CD8-positive, alpha-beta memory T cell (primary cell): ENCODE data around the gene CEP104. TPM values are rescaled to one million over a fixed set of nuclear protein-coding genes. Genes with fewer than 3 reads are reported as not detected.
A peak's percentile ranks its signal among the peaks of the same experiment; 100 is the strongest.

ENCODE experiments used
- CTCF ChIA-PET: fragments of 350-600 bp; sonication (Branson Sonifier 250); formaldehyde crosslinking; loops from one replicate; lab custom pipeline; 2021; ENCODE audit warnings: antibody characterized with exemption; lab: Charles Lee
- POLR2A ChIA-PET: fragments of 350-600 bp; sonication (Branson Sonifier 250); formaldehyde crosslinking; loops from one replicate; lab custom pipeline; 2021; ENCODE audit warnings: antibody characterized with exemption; lab: Charles Lee
- DNase-seq, 5 donors: peaks; one replicate each; pipeline versions ENCODE4 v3.0.0 to v3.0.0-alpha.2; 2020 to 2022; ENCODE audit warnings: mixed read lengths in 1 of 5
- H3K27ac ChIP-seq: one replicate; pipeline ENCODE4 v1.7.0; 2013; ENCODE audit warnings: low read depth, mild to moderate bottlenecking, low read length, moderate library complexity
- H3K27me3 ChIP-seq: 2 replicates; pipeline ENCODE4 v1.7.0; 2013; ENCODE audit warnings: low read length, mild to moderate bottlenecking; ENCODE audit not compliant: insufficient read depth, poor library complexity, severe bottlenecking
- H3K36me3 ChIP-seq: 2 replicates; pipeline ENCODE4 v1.7.0; 2013; ENCODE audit warnings: mild to moderate bottlenecking, low read length, moderate library complexity; ENCODE audit not compliant: insufficient read depth
- H3K4me1 ChIP-seq: 2 replicates; pipeline ENCODE4 v1.7.0; 2013; ENCODE audit warnings: mild to moderate bottlenecking, low read length, moderate library complexity; ENCODE audit not compliant: insufficient read depth
- H3K4me3 ChIP-seq: 2 replicates; pipeline ENCODE4 v1.7.0; 2013; ENCODE audit warnings: mild to moderate bottlenecking, low read length
- H3K9me3 ChIP-seq: 2 replicates; pipeline ENCODE4 v1.7.0; 2013; ENCODE audit warnings: mild to moderate bottlenecking, low read length
- H3K27ac Mint-ChIP-seq, 8 donors: one replicate each; pipeline ENCODE4 v1.8.0; 2020 to 2021; ENCODE audit warnings: mixed read lengths in 8 of 8, mild to moderate bottlenecking in 6 of 8, inconsistent platforms in 3 of 8, moderate library complexity in 3 of 8
- H3K27me3 Mint-ChIP-seq, 2 donors: one replicate each; pipeline ENCODE4 v1.8.0; 2020 to 2021; ENCODE audit warnings: mixed read lengths in 2 of 2, mild to moderate bottlenecking in 1 of 2, moderate library complexity in 1 of 2
- H3K36me3 Mint-ChIP-seq, 3 donors: one replicate each; pipeline ENCODE4 v1.8.0; 2020 to 2021; ENCODE audit warnings: mixed read lengths in 3 of 3, inconsistent platforms in 1 of 3, mild to moderate bottlenecking in 1 of 3
- H3K4me1 Mint-ChIP-seq, 3 donors: one replicate each; pipeline ENCODE4 v1.8.0; 2020 to 2021; ENCODE audit warnings: mixed read lengths in 3 of 3, inconsistent platforms in 1 of 3, mild to moderate bottlenecking in 1 of 3
- H3K4me3 Mint-ChIP-seq, 7 donors: one replicate each; pipeline ENCODE4 v1.8.0; 2020 to 2021; ENCODE audit warnings: mixed read lengths in 7 of 7, mild to moderate bottlenecking in 6 of 7, moderate library complexity in 4 of 7, inconsistent platforms in 2 of 7
- H3K9me3 Mint-ChIP-seq, 5 donors: one replicate each; pipeline ENCODE4 v1.8.0; 2020 to 2022; ENCODE audit warnings: mixed read lengths in 5 of 5, mild to moderate bottlenecking in 3 of 5, moderate library complexity in 2 of 5, inconsistent platforms in 1 of 5
- polyA plus RNA-seq: library from polyadenylated mRNA; unstranded; fragments of 300-500 nt; fragmentation: Illumina TruSeq; gene quantifications from one replicate; pipeline ENCODE4 v1.2.3, GENCODE V29; 2021
- total RNA-seq, 2 experiments: library from RNA; stranded (reverse); gene quantifications; one replicate each; pipeline ENCODE4 v1.2.3, GENCODE V29; 2021

CEP104 gene
- total and polyA plus RNA-seq, 3 experiments from 2014 or later, result 29.4 to 47.0 (median 45.0) TPM

DNA sequence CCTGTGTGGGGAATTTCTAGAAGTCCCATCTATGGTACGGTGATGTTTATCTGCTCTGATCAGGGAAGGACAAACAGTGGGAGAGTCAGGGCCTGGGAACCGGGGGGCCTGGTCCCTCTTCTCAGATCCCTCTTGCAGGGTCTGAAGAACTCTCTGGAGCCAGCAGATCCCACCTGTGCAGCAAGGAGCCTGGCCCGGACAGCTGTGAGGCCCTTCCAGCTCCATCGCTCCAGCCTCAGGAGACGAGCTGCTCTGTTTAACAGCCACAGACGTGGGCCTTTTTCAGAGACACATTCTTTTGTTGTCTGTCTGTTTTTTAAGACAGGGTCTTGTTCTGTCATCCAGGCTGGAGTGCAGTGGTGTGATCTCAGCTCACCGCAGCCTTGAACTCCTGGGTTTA is 28.6 kb upstream of the CEP104 start:
- H3K27ac Mint-ChIP-seq, result peak overlapping the region in 1 of 8 donors; percentile 33
- Histone ChIP-seq H3K27me3 (no peaks in the 10 kb centered on the region), H3K4me3 (no peak overlapping the region), H3K4me1 (peaks cover 4% of the 10 kb centered on the region), H3K9me3 (no peaks in the 10 kb centered on the region), H3K27ac (no peak overlapping the region), H3K36me3 (peaks cover 23% of the 10 kb centered on the region)
- no peaks in the 10 kb centered on the region for H3K27me3 Mint-ChIP-seq
- POLR2A ChIA-PET, result no interaction called here
- peak in 1 of 5 donors; percentile 8 for DNase-seq
- H3K4me3 Mint-ChIP-seq, result no peak overlapping the region
- peaks cover 5 to 71% (median 20%) of the 10 kb centered on the region in 3 donors for H3K36me3 Mint-ChIP-seq
- peaks cover 10 to 38% (median 16%) of the 10 kb centered on the region in 3 donors for H3K4me1 Mint-ChIP-seq
- CTCF ChIA-PET, result no interaction called here
- no peaks in the 10 kb centered on the region for H3K9me3 Mint-ChIP-seq

- no peaks in the 10 kb centered on the region for H3K9me3 ChIP-seq
- no peaks in the 10 kb centered on the region for H3K27me3 Mint-ChIP-seq
- DNase-seq, result peak in 1 of 5 donors; percentile 17
- H3K27me3 ChIP-seq, result no peaks in the 10 kb centered on the region
- H3K9me3 Mint-ChIP-seq, result no peaks in the 10 kb centered on the region
- peaks cover 5 to 69% (median 20%) of the 10 kb centered on the region in 3 donors for H3K36me3 Mint-ChIP-seq
- ChIA-PET CTCF (no interaction called here), POLR2A (no interaction called here)
- H3K4me3 Mint-ChIP-seq, result no peak overlapping the region
- peaks cover 21% of the 10 kb centered on the region for H3K36me3 ChIP-seq
- H3K4me3 ChIP-seq, result no peak overlapping the region
- H3K4me1 ChIP-seq, result no peaks in the 10 kb centered on the region
- H3K27ac ChIP-seq, result no peak overlapping the region
- H3K27ac Mint-ChIP-seq, result peak overlapping the region in 6 of 8 donors; percentile 8 to 82 (median 70)
- H3K4me1 Mint-ChIP-seq, result peaks cover 6 to 32% (median 10%) of the 10 kb centered on the region in 3 donors
These were observed 28.0 kb upstream of the CEP104 start for GRCh38 chr1:3884966-3885365.

- Histone ChIP-seq H3K27me3 (no peaks in the 10 kb centered on the region), H3K4me1 (no peaks in the 10 kb centered on the region), H3K9me3 (no peaks in the 10 kb centered on the region), H3K27ac (no peak overlapping the region), H3K4me3 (no peak overlapping the region), H3K36me3 (peaks cover 32% of the 10 kb centered on the region)
- peak overlapping the region in 5 of 7 donors; percentile 23 to 55 (median 45) for H3K4me3 Mint-ChIP-seq
- H3K27me3 Mint-ChIP-seq, result no peaks in the 10 kb centered on the region
- peak in 2 of 5 donors; percentile 42 to 66 for DNase-seq
- H3K27ac Mint-ChIP-seq, result peak overlapping the region; percentile 61 to 95 (median 86)
- peaks cover 12 to 75% (median 25%) of the 10 kb centered on the region in 3 donors for H3K36me3 Mint-ChIP-seq
- H3K9me3 Mint-ChIP-seq, result no peaks in the 10 kb centered on the region
- POLR2A ChIA-PET, result interaction anchor here (1.0 kb wide), 1 partner anchor 16 kb away, joined by 5 read pairs; no protein-coding TSS in a partner anchor
- H3K4me1 Mint-ChIP-seq, result peaks cover 0 to 23% (median 7%) of the 10 kb centered on the region in 3 donors
- CTCF ChIA-PET, result interaction anchor here (2.0 kb wide), 1 partner anchor 17 kb away, joined by 9 read pairs; the partner anchor contains the start of gene C1orf174
These were observed 26.3 kb upstream of the CEP104 start for GRCh38 chr1:3883194-3883925.

GRCh38 chr1:3881193-3881480 is 24.1 kb upstream of the CEP104 start:
- no peak overlapping the region for H3K4me3 ChIP-seq
- peak in 1 of 5 donors; percentile 46 for DNase-seq
- Mint-ChIP-seq H3K36me3 (peaks cover 14 to 75% (median 22%) of the 10 kb centered on the region in 3 donors), H3K4me1 (peaks cover 0 to 14% (median 9%) of the 10 kb centered on the region in 3 donors), H3K9me3 (no peaks in the 10 kb centered on the region), H3K27ac (peak overlapping the region in 4 of 8 donors; percentile 42 to 64 (median 62)), H3K27me3 (no peaks in the 10 kb centered on the region), H3K4me3 (no peak overlapping the region)
- no peak overlapping the region for H3K27ac ChIP-seq
- POLR2A ChIA-PET, result no interaction called here
- H3K36me3 ChIP-seq, result peaks cover 26% of the 10 kb centered on the region
- CTCF ChIA-PET, result interaction anchor here (1.0 kb wide), 1 partner anchor 10 kb away, joined by 3 read pairs; no protein-coding TSS in a partner anchor
- H3K9me3 ChIP-seq, result no peaks in the 10 kb centered on the region
- no peaks in the 10 kb centered on the region for H3K27me3 ChIP-seq
- H3K4me1 ChIP-seq, result no peaks in the 10 kb centered on the region

DNA sequence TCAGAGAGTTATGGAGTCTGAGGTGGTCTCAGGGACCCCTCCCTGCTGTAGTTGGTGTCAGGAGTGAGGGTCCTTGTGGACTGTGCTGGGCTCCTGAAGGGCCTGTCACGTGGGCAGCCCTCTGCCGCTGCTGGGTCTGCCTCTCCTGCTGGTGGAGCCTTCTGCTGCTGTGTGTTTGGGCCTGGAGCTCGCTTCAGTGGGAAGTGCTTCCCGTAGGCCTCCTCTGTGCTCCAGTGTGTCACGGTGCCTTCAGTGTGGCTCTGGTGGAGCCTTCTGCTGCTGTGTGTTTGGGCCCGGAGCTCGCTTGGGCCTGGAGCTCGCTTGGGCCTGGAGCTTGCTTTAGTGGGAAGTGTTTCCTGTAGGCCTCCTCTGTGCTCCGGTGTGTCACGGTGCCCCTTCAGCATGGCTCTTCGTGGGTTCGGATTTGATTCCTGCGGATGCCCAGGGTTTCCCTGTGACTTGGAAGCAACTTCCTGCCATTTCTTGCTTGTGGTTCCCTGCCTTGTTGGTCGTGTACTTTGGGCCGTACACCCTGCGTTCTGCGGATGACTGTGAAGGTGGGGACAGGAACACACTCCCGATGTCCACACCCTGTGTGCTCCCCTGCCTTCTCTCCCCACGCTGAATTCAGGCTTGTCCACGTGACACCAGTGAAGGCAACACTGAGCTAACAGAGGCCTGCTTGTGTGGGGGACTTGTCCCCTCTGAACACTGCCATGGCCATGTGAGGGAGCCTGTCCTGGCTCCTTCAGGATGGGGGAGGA is 23.6 kb upstream of the CEP104 start:
- peaks cover 26% of the 10 kb centered on the region for H3K36me3 ChIP-seq
- ChIA-PET CTCF (interaction anchor here (1.0 kb wide), 1 partner anchor 11 kb away, joined by 3 read pairs; no protein-coding TSS in a partner anchor), POLR2A (no interaction called here)
- no peaks in the 10 kb centered on the region for H3K27me3 ChIP-seq
- H3K36me3 Mint-ChIP-seq, result peaks cover 15 to 76% (median 26%) of the 10 kb centered on the region in 3 donors
- no peaks in the 10 kb centered on the region for H3K9me3 Mint-ChIP-seq
- DNase-seq, result peak in 1 of 5 donors; percentile 37
- H3K4me1 ChIP-seq, result no peaks in the 10 kb centered on the region
- H3K4me3 Mint-ChIP-seq, result no peak overlapping the region
- no peak overlapping the region for H3K4me3 ChIP-seq
- H3K27me3 Mint-ChIP-seq, result no peaks in the 10 kb centered on the region
- peak overlapping the region in 3 of 8 donors; percentile 61 to 64 (median 64) for H3K27ac Mint-ChIP-seq
- peaks cover 0 to 14% (median 9%) of the 10 kb centered on the region in 3 donors for H3K4me1 Mint-ChIP-seq
- H3K9me3 ChIP-seq, result no peaks in the 10 kb centered on the region
- no peak overlapping the region for H3K27ac ChIP-seq

DNA sequence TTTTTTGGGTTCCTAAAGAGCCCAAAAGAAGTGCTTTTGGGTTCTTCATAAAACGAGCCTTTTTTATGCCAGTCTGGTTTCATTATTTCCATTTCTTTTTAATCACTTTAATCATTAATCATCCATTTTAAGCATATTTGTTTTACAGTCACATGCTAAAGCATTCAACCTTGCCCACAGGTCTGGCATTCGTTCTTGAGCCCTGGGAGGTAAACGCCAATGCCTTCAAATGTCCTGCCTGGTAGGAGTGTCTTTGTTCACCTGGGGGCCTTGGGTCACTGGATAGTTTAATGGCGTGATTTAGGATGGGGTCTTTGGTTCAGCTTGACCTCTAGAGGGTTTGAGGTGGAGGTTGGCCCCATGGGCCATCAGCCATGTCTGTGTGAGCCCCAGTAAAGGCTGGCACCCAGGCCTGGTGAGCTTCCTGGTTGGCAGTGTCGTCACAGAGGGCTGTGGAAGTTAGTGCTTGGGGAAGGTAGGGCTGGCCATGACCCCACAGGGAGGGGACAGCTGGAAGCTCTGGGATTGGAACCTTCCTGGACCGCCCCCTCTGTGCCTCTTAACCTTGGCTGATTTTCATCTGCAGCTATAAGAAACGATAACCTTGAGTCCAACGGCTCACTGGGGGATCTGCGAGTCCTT is 22.9 kb upstream of the CEP104 start:
- Mint-ChIP-seq H3K27me3 (no peaks in the 10 kb centered on the region), H3K36me3 (peaks cover 20 to 76% (median 28%) of the 10 kb centered on the region in 3 donors), H3K4me3 (no peak overlapping the region), H3K27ac (peak overlapping the region in 2 of 8 donors; percentile 23 to 92), H3K9me3 (no peaks in the 10 kb centered on the region), H3K4me1 (peaks cover 0 to 14% (median 9%) of the 10 kb centered on the region in 3 donors)
- no peaks in the 10 kb centered on the region for H3K9me3 ChIP-seq
- H3K4me3 ChIP-seq, result no peak overlapping the region
- H3K4me1 ChIP-seq, result no peaks in the 10 kb centered on the region
- no peaks in the 10 kb centered on the region for H3K27me3 ChIP-seq
- H3K36me3 ChIP-seq, result peaks cover 30% of the 10 kb centered on the region
- DNase-seq, result no peak
- no peak overlapping the region for H3K27ac ChIP-seq
- POLR2A ChIA-PET, result no interaction called here
- CTCF ChIA-PET, result no interaction called here

GRCh38 chr1:3879099-3879498 is 22.1 kb upstream of the CEP104 start:
- H3K4me1 ChIP-seq, result no peaks in the 10 kb centered on the region
- peaks cover 32% of the 10 kb centered on the region for H3K36me3 ChIP-seq
- Mint-ChIP-seq H3K27me3 (no peaks in the 10 kb centered on the region), H3K9me3 (no peaks in the 10 kb centered on the region), H3K27ac (peak overlapping the region in 1 of 8 donors; percentile 70), H3K4me1 (peaks cover 0 to 14% (median 9%) of the 10 kb centered on the region in 3 donors), H3K4me3 (no peak overlapping the region), H3K36me3 (peaks cover 20 to 71% (median 25%) of the 10 kb centered on the region in 3 donors)
- H3K27ac ChIP-seq, result no peak overlapping the region
- POLR2A ChIA-PET, result no interaction called here
- no peaks in the 10 kb centered on the region for H3K9me3 ChIP-seq
- DNase-seq, result no peak
- no peaks in the 10 kb centered on the region for H3K27me3 ChIP-seq
- H3K4me3 ChIP-seq, result no peak overlapping the region
- CTCF ChIA-PET, result no interaction called here
